Renal pelvis (tissue), 4 donors: ENCODE results near the gene XPO4. TPM values are rescaled to one million over a fixed set of nuclear protein-coding genes. Genes with fewer than 3 reads are reported as not detected.
"Not testable (repeated sequence)": the region's sequence is repeated elsewhere in the genome, so short reads cannot be mapped to it uniquely, and the experiment has no call there.

Source experiments
- DNase-seq: peaks from one replicate; pipeline ENCODE4 v3.0.0-alpha.2; 2013
- polyA plus RNA-seq, 3 donors: library from polyadenylated mRNA; unstranded; fragments of 120-200 nt; gene quantifications; one replicate each; pipeline ENCODE4 v1.2.1, GENCODE V29; 2013; ENCODE audit not compliant: insufficient read length in 3 of 3

XPO4 gene
- polyA plus RNA-seq, 3 donors = 17.4 to 22.5 (median 20.3) TPM

DNA sequence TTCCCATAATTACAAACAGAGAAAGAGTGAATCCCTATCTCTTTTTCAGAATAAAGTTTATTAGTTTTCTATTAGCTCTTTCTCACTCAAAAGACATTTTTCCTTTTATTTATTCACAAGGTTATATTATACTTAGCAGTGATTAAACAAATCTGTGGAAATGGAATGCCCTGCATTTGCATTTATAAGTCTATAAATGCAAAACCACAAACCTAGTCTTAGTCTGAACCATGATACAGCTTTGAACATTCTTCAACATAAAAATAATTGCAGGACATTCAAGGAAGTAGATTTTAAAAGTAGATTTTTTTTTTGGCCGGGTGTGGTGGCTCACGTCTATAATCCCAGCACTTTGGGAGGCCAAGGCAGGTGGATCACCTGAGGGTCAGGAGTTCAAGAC, 8.3 kb downstream of the XPO4 start:
- no peak for DNase-seq

DNA sequence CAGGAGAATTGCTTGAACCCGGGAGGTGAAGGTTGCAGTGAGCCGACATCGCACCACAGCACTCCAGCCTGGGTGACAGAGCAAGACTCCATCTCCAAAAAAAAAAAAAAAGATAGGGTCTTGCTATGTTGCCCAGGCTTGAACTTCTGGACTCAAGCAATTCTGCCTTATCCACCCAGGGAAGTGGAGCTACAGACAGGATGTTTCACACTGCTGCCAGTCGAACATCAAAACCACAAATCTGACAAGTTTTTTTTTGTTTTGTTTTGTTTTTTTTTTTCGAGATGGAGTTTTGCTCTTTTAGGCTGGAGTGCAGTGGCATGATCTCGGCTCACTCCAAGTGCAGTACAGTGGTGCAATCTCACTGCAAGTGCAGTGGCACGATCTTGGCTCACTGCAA, 10.8 kb downstream of the XPO4 start:
- DNase-seq = no peak

DNA sequence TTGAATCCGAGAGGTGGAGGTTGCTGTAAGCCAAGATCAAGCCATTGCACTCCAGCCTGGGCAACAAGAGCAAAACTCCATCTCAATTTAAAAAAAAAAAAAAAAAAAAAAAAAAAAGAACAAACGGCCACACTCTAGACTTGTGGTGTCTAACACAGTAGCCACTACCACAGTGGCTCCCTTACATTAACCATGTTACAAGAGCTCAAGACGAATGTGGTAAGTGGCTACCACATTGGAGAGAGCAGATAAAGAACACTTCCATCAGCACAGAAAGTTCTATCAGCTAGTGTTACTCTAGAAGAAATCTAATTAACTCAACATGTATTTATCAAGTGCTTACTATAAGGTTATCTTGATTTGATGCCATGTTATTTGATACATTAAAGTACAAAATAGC, 11.5 kb downstream of the XPO4 start:
- DNase-seq = no peak

DNA sequence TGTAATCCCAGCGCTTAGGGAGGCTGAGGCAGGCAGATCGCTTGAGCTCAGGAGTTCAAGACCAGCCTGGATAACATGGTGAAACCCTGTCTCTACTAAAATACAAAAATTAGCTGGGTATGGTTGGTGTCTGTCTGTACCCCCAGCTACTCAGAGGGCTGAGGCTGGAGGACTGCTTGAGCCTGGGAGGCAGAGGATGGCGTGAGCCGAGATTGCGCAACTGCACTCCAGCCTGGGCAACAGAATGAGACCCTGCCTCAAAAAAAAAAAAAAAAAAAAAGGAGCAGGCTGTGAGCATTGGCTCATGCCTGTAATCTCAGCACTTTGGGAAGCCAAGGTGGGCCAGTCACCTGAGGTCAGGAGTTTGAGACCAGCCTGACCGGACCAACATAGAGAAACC, 12.0 kb downstream of the XPO4 start:
- DNase-seq = not testable (repeated sequence)

DNA sequence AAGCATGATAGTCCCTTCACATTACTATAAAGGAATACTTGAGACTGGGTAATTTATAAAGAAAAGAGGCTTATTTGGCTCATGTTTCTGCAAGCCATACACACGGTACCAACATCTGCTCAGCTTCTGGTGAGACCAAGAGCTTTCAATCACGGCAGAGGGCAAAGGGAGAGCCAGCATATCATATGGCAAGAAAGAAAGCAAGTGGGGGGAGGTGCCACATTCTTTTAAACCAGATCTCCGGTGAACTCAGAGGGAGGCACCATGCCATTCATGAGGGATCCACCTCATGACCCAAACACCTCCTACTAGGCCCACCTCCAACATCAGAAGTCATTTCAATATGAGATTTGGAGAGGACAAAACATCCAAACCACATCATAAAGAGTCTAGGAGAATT, 20.3 kb downstream of the XPO4 start:
- DNase-seq = peak; percentile 14

DNA sequence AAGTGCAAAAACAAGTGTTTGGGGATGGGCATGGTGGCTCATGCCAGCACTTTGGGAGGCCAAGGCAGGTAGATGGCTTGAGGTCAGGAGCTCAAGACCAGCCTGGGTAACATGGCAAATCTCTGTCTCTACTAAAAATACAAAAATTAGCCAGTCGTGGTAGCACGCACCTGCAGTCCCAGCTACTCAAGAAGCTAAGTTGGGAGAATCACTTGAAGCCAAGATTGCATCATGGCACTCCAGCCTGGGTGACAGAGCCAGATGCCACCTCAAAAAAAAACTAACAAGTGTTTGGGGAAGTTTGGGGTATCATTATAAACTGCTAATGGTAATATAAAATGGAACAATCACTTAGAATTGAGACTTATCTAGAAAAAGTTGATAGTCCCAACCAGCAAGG, 24.6 kb downstream of the XPO4 start:
- DNase-seq = no peak

DNA sequence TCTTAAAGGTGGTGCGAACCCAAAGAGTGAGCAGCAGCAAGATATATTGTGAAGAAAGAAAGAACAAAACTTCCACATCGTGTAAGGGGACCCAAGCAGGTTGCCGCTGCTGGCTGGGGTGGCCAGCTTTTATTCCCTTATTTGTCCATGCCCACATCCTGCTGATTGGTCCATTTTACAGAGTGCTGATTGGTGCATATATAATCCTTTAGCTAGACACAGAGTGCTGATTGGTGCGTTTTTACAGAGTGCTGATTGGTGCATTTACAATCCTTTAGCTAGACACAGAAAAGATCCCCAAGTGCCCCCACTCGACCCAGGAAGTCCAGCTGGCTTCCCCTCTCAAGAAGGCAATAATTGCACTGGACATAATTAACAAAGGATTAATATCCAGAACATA, 25.7 kb downstream of the XPO4 start:
- not testable (repeated sequence) for DNase-seq

DNA sequence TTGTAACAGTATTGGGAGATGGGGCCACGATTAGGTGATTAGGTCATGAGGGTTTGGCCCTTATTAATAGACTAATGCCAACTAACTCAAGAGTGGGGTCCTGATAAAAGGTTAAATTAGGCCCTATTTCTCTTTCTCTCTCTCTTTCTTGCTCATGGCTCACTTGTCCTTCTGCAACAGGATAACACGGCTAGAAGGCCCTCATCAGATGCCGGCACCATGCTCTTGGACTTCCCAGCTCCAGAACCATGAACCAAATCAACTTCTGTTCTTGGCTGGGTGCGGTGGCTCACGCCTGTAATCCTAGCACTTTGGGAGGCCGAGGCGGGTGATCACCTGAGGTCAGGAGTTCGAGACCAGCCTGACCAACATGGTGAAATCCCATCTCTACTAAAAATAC, 28.1 kb downstream of the XPO4 start:
- not testable (repeated sequence) for DNase-seq

DNA sequence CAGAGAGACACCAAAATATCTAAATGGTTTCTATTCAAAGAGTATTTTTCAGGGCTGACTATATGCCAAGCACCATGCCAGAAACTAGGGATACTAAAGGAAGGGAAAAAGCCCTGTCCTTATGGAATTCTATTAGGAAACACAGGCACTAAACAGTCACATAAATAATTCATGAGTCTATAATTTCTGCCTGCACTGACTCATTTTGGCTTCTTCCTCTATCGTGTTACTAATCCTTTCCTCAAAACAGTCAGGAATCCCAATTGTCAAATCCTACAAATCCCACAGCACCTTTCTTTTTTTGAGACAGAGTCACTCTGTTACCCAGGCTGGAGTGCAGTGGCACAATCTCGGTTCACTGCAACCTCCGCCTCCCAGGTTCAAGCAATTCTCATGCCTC, 29.2 kb downstream of the XPO4 start:
- no peak for DNase-seq

DNA sequence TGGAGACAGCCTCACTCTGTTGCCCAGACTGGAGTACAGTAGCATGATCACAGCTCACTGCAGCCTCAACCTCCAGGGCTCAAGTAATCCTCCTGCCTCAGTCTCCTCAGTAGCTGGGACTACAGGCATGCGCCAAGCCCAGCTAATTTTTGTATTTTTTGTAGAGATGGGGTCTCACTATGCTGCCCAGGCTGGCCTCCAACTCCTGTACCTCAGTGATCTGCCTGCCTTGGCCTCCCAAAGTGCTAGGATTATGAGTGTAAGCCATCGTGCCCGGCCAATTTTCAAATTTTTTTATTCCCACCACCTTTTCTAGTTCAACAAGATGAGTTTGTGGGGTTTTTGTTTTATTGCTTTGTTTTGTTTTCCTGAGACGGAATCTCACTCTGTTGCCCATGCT, 31.7 kb downstream of the XPO4 start:
- DNase-seq = no peak

DNA sequence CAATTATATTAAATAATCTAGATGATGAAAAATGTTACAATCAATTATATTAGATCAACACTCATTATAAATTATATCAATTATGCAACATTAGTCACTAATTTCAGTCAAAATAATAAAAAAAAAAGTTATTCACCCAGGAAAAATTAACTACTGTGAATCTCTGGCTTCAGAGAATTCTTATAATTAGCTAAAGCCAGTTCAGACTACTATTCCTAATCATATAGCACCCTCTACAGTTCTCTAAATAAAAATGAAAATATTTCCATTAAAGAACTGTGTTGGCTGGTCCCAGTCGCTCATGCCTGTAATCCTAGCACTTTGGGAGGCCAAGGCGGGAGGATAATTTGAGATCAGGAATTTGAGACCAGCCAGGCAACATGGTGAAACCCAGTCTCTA, 33.0 kb downstream of the XPO4 start:
- DNase-seq = no peak

DNA sequence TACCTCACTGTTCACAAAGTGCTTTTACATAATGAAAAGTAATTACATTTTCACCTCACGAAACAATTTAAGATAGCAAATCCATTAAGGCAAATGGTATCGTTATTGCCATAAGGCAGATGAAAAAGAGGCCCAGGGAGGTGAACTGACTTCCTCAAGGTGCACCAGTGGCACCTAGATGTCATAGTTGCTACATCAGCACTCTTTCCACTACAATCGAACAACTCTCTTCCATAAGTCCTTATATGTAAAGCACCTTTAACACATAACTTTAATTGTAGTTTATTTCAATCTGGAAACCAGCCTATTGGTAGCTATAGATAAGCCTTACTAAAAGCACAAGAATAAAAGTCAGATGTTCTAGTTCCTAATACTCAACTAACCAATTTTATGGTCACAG, 35.1 kb downstream of the XPO4 start:
- no peak for DNase-seq

DNA sequence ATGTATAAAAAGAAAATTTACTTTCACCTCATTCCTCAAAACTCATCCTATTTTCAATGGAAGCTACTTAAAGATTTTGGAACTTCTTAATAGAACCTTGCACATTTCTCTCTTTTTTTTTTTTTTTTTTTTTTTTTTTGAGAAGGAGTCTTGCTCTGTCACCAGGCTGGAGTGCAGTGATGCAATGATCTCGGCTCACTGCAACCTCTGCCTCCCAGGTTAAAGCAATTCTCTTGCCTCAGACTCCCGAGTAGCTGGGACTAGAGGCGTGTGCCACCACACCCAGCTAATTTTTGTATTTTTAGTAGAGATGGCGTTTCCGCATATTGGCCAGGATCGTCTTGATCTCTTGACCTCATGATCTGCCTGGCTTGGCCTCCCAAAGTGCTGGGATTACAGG, 40.9 kb downstream of the XPO4 start:
- not testable (repeated sequence) for DNase-seq

DNA sequence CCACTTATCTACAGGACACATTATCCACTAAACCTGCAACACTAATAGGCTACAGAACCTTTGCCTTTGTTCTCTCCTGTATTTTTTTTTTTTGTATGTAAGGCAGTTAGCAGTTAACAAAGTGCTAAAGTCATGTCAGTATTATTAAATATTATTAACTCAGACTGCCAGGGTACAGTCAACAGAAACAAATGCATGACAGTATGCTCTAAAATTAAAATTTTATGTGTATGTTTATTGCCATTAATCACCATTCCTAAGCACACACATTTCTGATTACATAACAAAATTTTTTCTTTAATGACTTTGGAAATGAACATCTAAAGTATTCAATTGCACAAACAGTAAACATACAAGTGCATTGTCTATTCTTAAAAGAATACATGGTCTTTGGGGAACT, 41.7 kb downstream of the XPO4 start:
- DNase-seq = no peak

DNA sequence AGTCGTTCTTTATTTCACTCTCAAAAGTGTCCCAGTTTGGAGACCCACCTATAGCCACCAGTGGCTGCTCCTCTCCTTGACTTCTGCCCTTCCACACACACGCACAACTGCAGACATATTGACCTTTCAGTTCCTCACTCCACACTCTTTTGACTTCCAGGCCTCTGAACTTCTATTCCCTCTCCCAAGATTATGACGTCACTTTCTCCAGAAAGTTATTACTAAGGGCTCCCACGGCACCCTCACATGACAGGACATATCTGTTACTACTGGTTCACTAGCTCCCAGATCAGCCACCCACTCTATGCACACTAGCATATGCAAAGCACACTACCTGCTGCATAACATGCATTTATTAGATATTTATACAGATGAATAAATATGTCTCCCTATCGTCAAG, 45.9 kb downstream of the XPO4 start:
- DNase-seq = no peak

DNA sequence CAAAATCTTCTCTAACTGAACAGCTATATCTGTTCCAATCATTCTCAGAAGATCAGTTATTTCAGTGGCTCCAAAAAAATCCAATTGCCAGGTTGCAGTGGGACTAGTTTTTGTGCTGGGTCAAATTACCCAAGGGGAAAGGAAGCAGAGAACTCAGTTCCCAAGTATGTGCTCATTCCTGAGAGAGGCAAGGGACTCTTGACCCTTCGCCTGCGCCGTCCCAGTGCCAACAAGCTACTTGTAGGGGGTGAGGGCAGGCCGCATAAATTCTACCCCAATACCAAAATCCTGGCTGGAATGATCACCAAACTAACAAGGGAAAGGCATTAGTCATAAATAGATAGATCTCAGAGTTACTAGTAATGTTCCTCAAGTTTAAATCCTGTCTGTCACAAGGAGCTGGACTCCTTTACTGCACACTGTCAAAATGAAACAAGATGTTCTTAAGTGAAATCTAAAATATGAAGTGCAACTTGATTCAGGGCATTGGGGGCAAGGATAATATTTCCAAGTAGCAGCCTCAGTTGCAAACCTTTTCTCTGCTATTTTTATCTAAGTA, 50.6 kb downstream of the XPO4 start:
- no peak for DNase-seq

DNA sequence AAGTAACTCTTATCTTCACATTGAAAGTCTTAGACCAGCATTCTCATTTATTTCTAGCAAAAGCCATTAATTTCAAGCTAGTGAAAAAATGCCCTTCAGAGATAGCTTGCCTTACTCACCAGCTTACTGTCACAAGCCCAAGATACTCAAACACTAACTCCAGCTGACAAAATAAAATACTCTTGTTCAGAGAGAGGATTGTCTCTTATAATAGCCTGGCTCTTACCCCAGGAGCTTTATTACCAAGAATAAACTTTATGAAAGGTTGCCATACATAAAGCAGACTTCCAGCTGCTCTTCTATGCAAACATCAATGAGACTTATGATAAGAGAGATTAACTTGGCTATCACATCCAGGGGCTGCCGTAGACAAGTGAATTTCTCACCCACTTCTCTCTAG, 53.6 kb downstream of the XPO4 start:
- no peak for DNase-seq

DNA sequence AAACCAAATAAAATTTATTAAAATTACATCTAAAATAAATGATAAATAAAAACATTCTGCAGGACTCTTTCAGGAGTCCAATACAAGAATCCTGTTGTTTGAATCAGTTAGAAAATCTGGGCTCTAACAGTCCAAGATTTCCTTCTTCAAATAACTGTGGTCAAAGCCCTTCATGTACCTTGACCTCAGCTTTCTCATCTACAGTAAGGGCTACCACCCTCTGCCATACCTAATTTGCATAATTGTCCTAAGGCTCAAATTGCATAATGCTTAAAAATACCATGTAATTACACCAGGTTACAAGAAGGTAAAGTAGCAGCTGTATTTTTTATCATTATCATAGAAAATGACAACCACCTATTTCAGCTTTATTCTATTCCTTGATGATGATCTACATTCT, 54.3 kb downstream of the XPO4 start:
- no peak for DNase-seq

DNA sequence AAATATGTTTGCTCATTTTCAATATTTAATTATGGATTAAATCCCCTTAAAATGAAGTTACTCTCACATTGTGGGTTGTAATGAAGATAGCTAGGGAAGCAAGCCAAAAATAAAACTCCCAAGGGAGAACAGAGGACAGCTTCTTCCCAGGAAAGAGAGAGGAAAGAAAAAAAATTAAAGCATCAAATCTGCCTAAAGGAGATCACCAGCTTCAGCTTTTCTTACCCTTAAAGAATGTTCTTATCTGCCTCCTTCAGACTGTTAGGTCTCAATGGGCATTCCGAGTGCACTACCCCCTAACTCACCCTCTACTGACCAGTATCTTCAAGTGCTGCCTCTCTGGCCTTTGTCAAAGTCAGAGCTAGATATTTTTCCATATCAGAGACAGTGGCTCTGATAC, 55.2 kb downstream of the XPO4 start:
- no peak for DNase-seq

DNA sequence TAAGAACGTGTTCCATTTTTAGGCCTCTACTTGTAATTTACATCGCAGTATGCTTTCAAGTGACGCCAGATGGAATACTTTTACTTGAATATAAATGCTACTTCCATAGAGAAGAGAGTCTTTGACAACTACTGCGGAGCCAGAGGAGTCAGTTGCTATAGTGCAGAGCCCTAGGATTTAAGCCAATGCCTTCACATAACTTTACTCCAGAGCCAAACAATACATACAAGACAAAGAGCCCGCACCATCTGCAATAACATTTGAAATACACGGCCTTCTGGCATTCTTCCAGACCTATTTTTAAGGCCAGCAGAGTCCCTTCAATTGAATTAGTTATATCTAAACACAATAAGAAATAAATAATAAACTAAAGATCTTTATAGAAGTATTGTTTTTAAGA, 59.4 kb downstream of the XPO4 start:
- DNase-seq = peak; percentile 53

DNA sequence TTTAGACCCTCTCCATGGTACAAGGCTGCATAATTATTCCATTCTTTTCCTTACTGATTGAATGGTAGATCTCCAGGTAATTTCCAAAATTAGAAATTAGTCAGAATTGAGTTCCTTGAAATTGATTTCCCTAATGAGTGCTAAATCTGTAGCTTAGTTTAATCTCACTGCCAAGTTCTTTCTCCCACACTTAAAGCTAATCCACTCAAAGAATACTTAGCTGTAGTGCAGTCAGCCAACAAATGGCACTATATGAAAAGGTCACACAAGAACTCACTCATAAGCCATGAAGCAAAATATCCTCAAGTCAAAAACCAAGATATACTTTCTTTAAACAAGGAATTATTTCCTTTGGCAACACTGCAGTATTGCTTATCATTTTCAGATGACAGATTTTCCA, 62.0 kb downstream of the XPO4 start:
- no peak for DNase-seq

DNA sequence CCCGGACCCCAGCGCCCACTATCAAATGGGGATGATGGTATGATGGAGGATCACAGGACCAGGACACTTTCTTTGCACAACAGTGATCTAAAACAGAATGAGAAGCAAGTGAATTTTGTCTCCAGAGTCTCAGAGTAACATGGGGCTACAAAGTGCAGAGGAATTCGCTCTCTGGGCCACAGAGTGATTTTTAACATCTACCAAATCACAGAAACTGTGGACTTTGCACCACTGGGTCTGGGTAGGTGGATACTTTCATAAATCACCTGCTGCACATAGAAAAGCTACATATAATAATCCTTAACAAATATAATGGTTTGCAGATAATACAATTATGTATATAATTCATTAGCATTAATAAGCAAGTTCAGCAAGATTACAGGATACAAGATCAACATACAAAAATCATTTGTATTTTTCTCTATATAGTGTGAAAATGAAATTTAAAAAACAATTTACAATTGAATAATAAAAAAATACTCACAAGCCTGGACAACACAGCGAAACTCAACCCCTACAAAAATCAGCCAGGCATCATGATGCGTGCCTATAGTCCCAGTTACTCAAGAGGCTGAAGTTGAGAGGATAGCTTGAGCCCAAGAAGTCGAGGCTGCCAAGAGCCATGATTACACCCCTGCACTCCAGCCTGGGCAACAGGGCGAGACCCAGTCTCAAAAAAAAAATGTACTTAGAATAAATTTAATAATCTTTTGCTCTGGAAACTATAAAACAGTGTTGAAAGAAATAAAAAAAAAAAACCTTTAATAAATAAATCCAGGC, 68.5 kb downstream of the XPO4 start:
- no peak for DNase-seq

DNA sequence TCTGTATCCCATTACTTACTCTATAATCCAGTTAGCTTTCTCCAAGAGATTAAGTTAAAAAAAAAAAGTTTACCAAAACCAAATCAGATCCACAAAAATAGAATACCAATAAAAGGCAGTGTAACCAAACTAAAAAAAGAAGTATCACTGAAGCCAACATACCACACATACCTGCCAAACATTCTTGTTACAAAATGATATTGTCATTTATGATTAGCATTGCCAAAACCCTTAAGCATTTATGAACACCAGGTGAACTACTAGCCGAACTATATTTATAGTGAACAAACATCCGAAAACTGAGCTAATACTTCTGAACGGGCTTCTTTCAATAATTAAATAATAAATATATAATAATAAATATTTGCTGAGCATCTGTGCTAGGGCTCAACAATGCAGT, 69.7 kb downstream of the XPO4 start:
- no peak for DNase-seq

DNA sequence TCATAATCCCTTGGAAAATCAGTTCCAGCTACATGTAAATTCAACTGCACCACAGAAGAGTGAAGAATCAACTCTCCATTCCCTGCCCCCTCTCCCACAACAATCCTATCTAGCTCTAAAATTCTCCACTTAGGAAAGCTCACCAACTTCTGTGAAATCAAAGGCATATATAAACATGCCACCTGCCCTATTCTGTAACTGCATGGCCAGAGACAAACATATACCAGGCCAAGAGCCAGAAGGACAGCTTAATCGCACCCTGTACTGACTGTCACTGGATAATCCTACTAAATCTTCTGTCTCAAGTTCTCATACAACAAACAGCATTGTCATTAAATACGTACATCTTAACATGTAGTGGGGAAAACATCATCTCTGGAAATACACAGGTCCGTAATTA, 70.6 kb downstream of the XPO4 start:
- DNase-seq = no peak
